ENCODE results near the gene TFF2. TPM values are rescaled to one million over a fixed set of nuclear protein-coding genes. Genes with fewer than 3 reads are reported as not detected.

The TFF2 gene
- polyA plus RNA-seq, 3 donors: not detected

- DNase-seq (ENCODE audit: extremely low read depth in 1 of 11, low read depth in 9 of 11, low spot score in 4 of 11): peak in 1 of 11 donors; percentile 15
Measured at GRCh38 chr21:42301371-42302075, 49.3 kb downstream of the TFF2 start.

GRCh38 chr21:42300956-42301355, 49.8 kb downstream of the TFF2 start:
- no peak for DNase-seq (ENCODE audit: extremely low read depth in 1 of 11, low read depth in 9 of 11, low spot score in 4 of 11)

- no peak for DNase-seq (ENCODE audit: extremely low read depth in 1 of 11, low read depth in 9 of 11, low spot score in 4 of 11)
Measured at GRCh38 chr21:42300045-42300583, 50.7 kb downstream of the TFF2 start.

GRCh38 chr21:42299324-42300044, 51.3 kb downstream of the TFF2 start:
- no peak for DNase-seq (ENCODE audit: extremely low read depth in 1 of 11, low read depth in 9 of 11, low spot score in 4 of 11)

- no peak for DNase-seq (ENCODE audit: extremely low read depth in 1 of 11, low read depth in 9 of 11, low spot score in 4 of 11)
Measured at GRCh38 chr21:42298657-42299056, 52.1 kb downstream of the TFF2 start.

- DNase-seq (ENCODE audit: extremely low read depth in 1 of 11, low read depth in 9 of 11, low spot score in 4 of 11): no peak
Measured at GRCh38 chr21:42298237-42298636, 52.6 kb downstream of the TFF2 start.

GRCh38 chr21:42297377-42297776, 53.4 kb downstream of the TFF2 start:
- DNase-seq (ENCODE audit: extremely low read depth in 1 of 11, low read depth in 9 of 11, low spot score in 4 of 11): no peak

GRCh38 chr21:42296501-42296900, 54.3 kb downstream of the TFF2 start:
- DNase-seq (ENCODE audit: extremely low read depth in 1 of 11, low read depth in 9 of 11, low spot score in 4 of 11): no peak

Other genes with a start within 250 kb of the TFF2 start
- gene ABCG1, start 131.9 kb downstream of the TFF2 start, polyA plus RNA-seq (ENCODE audit: insufficient read length in 3 of 3): 10 to 100 TPM in 1 of 3 donors, 1 to 10 TPM in 2; 8.0 to 14.1 (median 9.3) TPM
- 1 to 10 TPM; 1.7 to 5.4 (median 3.6) TPM for gene TFF3, start 35.6 kb downstream of the TFF2 start, polyA plus RNA-seq (ENCODE audit: insufficient read length in 3 of 3)
- gene TFF1, start 15.5 kb upstream of the TFF2 start, polyA plus RNA-seq (ENCODE audit: insufficient read length in 3 of 3): under 1 TPM in 1 of 3 donors, not detected in 2; 0.94 TPM
- 1 to 10 TPM; 1.6 to 2.7 (median 1.9) TPM for gene TMPRSS3, start 45.1 kb upstream of the TFF2 start, polyA plus RNA-seq (ENCODE audit: insufficient read length in 3 of 3)
- gene UBASH3A, start 52.9 kb upstream of the TFF2 start, polyA plus RNA-seq (ENCODE audit: insufficient read length in 3 of 3): not detected
- 10 to 100 TPM; 12.4 to 16.0 (median 14.2) TPM for gene RSPH1, start 145.2 kb upstream of the TFF2 start, polyA plus RNA-seq (ENCODE audit: insufficient read length in 3 of 3)
- gene SLC37A1, start 162.9 kb upstream of the TFF2 start, polyA plus RNA-seq (ENCODE audit: insufficient read length in 3 of 3): 10 to 100 TPM in 1 of 3 donors, 1 to 10 TPM in 2; 7.1 to 12.6 (median 7.5) TPM